ENCODE results near the gene ACSM6. TPM values are rescaled to one million over a fixed set of nuclear protein-coding genes. Genes with fewer than 3 reads are reported as not detected.

The ACSM6 gene
- total and polyA plus RNA-seq, 2 donors (not counting 1 experiment from before 2014, with no cell fraction given): not detected

DNA sequence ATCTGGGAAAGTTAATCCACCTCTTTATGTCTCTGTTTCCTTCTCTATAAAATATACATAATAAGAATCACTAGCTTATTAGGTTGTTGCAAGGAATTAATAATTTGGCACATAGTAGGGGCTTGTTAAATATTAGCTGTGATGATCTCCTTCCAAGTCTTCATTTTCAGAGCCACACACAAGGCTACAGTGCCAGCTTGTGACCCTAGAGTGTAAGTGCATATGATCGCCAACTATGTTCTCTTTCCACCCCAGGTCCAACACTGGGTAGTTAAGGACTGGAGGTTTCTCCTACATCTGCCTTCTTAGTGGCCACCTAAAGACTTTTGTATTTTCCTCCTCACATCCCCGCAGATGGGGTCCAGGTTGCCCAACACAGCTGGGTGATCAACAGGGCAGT is 17.9 kb upstream of the ACSM6 start:
- Histone ChIP-seq H3K27me3 (ENCODE audit: control insufficient read depth, insufficient read depth, low read length) (no peaks in the 10 kb centered on the region), H3K27ac (ENCODE audit: insufficient read depth, low read length) (no peak overlapping the region), H4K20me1 (ENCODE audit: control insufficient read depth, extremely low read depth, insufficient read depth, low read length) (no peaks in the 10 kb centered on the region), H2AFZ (ENCODE audit: low read length) (no peak overlapping the region), H3K9ac (ENCODE audit: insufficient read depth, low read length) (no peak overlapping the region), H3K4me3 (replicated peaks in 1 of 4; ENCODE audit: control extremely low read depth in 1 of 4, insufficient read depth in 1 of 4, low read depth in 3 of 4, low read length in 4 of 4) (no peak overlapping the region), H3K9me3 (ENCODE audit: control insufficient read depth, insufficient read depth, low read depth, low read length) (no peaks in the 10 kb centered on the region), H3K4me2 (ENCODE audit: extremely low read depth, insufficient read depth, low read length) (no peak overlapping the region), H3K36me3 (ENCODE audit: control insufficient read depth, insufficient read depth, low read length) (no peaks in the 10 kb centered on the region), H3K79me2 (ENCODE audit: control insufficient read depth, insufficient read depth, low read length) (no peaks in the 10 kb centered on the region), H3K4me1 (ENCODE audit: control insufficient read depth, extremely low read depth, insufficient read depth, low read length) (no peaks in the 10 kb centered on the region)
- DNase-seq (ENCODE audit: low read depth in 2 of 2): no peak
- no peak for TF ChIP-seq EZH2 (IDR thresholded peaks at IDR 0.05; ENCODE audit: low read length, missing control alignments)
- TF ChIP-seq, protein P1, sequence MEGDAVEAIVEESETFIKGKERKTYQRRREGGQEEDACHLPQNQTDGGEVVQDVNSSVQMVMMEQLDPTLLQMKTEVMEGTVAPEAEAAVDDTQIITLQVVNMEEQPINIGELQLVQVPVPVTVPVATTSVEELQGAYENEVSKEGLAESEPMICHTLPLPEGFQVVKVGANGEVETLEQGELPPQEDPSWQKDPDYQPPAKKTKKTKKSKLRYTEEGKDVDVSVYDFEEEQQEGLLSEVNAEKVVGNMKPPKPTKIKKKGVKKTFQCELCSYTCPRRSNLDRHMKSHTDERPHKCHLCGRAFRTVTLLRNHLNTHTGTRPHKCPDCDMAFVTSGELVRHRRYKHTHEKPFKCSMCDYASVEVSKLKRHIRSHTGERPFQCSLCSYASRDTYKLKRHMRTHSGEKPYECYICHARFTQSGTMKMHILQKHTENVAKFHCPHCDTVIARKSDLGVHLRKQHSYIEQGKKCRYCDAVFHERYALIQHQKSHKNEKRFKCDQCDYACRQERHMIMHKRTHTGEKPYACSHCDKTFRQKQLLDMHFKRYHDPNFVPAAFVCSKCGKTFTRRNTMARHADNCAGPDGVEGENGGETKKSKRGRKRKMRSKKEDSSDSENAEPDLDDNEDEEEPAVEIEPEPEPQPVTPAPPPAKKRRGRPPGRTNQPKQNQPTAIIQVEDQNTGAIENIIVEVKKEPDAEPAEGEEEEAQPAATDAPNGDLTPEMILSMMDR (conservative IDR thresholded peaks at IDR 0.05 in 1 of 2, IDR thresholded peaks at IDR 0.05 in 1 of 2; ENCODE audit: low read depth in 1 of 2, low read length in 2 of 2): no peak

DNA sequence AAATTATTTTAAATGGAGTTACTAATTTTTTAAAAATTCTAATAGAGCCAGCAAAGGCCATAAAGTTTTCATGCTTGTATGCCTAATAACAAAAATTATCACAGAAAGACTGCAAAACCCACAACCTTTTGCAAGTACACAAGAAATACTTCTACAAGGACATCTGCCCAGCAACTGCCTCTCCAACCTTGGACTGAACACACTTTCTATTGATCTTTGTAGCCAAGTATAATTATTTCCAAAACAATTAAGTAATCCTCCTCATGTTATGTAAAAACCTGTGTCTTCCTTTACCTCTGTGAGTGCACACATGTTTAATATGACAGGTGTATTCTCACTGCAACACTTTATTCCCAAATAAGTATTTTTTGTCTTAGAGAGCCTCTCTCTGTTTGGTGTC is 16.6 kb upstream of the ACSM6 start:
- no peak for TF ChIP-seq EZH2 (IDR thresholded peaks at IDR 0.05; ENCODE audit: low read length, missing control alignments)
- TF ChIP-seq, protein P1 (conservative IDR thresholded peaks at IDR 0.05 in 1 of 2, IDR thresholded peaks at IDR 0.05 in 1 of 2; ENCODE audit: low read depth in 1 of 2, low read length in 2 of 2): no peak
- Histone ChIP-seq H3K9me3 (ENCODE audit: control insufficient read depth, insufficient read depth, low read depth, low read length) (no peaks in the 10 kb centered on the region), H3K4me1 (ENCODE audit: control insufficient read depth, extremely low read depth, insufficient read depth, low read length) (no peaks in the 10 kb centered on the region), H3K27ac (ENCODE audit: insufficient read depth, low read length) (no peak overlapping the region), H3K9ac (ENCODE audit: insufficient read depth, low read length) (no peak overlapping the region), H4K20me1 (ENCODE audit: control insufficient read depth, extremely low read depth, insufficient read depth, low read length) (no peaks in the 10 kb centered on the region), H3K27me3 (ENCODE audit: control insufficient read depth, insufficient read depth, low read length) (no peaks in the 10 kb centered on the region), H3K4me3 (replicated peaks in 1 of 4; ENCODE audit: control extremely low read depth in 1 of 4, insufficient read depth in 1 of 4, low read depth in 3 of 4, low read length in 4 of 4) (no peak overlapping the region), H3K79me2 (ENCODE audit: control insufficient read depth, insufficient read depth, low read length) (no peaks in the 10 kb centered on the region), H2AFZ (ENCODE audit: low read length) (no peak overlapping the region), H3K36me3 (ENCODE audit: control insufficient read depth, insufficient read depth, low read length) (no peaks in the 10 kb centered on the region), H3K4me2 (ENCODE audit: extremely low read depth, insufficient read depth, low read length) (no peak overlapping the region)
- DNase-seq (ENCODE audit: low read depth in 2 of 2): no peak

DNA sequence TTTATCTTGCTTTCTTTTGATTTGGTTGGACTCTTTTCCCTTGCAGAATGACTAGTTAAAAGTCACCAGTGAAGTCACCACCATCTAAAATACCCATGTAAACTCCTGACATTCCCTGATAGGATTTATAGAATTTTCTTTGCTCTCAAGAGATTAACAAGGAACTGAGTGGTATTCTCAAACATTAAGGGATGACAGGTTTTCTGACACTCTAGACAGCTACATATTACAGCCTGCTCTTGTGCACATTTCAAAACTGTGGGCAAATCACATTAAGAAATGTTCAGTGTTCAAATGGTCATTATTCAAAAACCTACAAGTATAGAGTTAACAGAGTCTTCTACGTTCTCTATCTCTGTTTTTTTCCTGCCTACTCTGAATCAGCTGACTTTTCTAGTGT is 15.8 kb upstream of the ACSM6 start:
- no peak for DNase-seq (ENCODE audit: low read depth in 2 of 2)
- no peak overlapping the region for H3K4me2 ChIP-seq (ENCODE audit: extremely low read depth, insufficient read depth, low read length)
- H3K4me3 ChIP-seq (replicated peaks in 1 of 4; ENCODE audit: control extremely low read depth in 1 of 4, insufficient read depth in 1 of 4, low read depth in 3 of 4, low read length in 4 of 4): no peak overlapping the region
- H3K4me1 ChIP-seq (ENCODE audit: control insufficient read depth, extremely low read depth, insufficient read depth, low read length): no peaks in the 10 kb centered on the region
- no peaks in the 10 kb centered on the region for H3K79me2 ChIP-seq (ENCODE audit: control insufficient read depth, insufficient read depth, low read length)
- no peak overlapping the region for H3K27ac ChIP-seq (ENCODE audit: insufficient read depth, low read length)
- TF ChIP-seq EZH2 (IDR thresholded peaks at IDR 0.05; ENCODE audit: low read length, missing control alignments): no peak
- TF ChIP-seq, protein P1 (conservative IDR thresholded peaks at IDR 0.05 in 1 of 2, IDR thresholded peaks at IDR 0.05 in 1 of 2; ENCODE audit: low read depth in 1 of 2, low read length in 2 of 2): no peak
- no peaks in the 10 kb centered on the region for H3K9me3 ChIP-seq (ENCODE audit: control insufficient read depth, insufficient read depth, low read depth, low read length)
- no peaks in the 10 kb centered on the region for H3K36me3 ChIP-seq (ENCODE audit: control insufficient read depth, insufficient read depth, low read length)
- no peaks in the 10 kb centered on the region for H4K20me1 ChIP-seq (ENCODE audit: control insufficient read depth, extremely low read depth, insufficient read depth, low read length)
- H2AFZ ChIP-seq (ENCODE audit: low read length): no peak overlapping the region
- no peak overlapping the region for H3K9ac ChIP-seq (ENCODE audit: insufficient read depth, low read length)
- H3K27me3 ChIP-seq (ENCODE audit: control insufficient read depth, insufficient read depth, low read length): no peaks in the 10 kb centered on the region
